NOMO-1 (cell line): ENCODE measurements around the gene PPP5C.
A peak's percentile ranks its signal among the peaks of the same experiment; 100 is the strongest.
"Not testable (repeated sequence)": the region's sequence is repeated elsewhere in the genome, so short reads cannot be mapped to it uniquely, and the experiment has no call there.

Source experiments
- DNase-seq, 2 experiments: peaks; one replicate each; lab custom pipeline; 2025; ENCODE audit not compliant: unreplicated experiment in 2 of 2; lab: John Stamatoyannopoulos, UW

PPP5C gene

DNA sequence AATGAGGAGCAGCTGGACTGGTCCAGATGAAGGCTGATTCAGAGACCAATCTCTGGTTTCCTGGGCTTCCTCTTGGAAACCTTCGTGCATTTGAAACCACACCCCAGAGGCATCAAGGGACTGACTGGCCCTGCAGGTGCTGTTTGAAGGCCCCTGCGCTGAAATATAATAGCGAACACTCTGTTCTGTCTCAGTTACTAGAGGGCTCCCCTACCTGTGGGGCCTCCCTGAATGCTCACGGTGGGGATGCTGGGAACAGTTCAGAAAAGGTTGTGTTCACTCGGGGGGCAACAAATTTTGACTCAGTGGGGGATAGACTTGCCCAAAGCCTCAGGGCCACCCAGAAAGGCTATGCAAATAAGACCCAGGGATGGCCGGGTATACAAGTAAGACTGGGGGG lies 60.1 kb downstream of the PPP5C start:
- no peak for DNase-seq

DNA sequence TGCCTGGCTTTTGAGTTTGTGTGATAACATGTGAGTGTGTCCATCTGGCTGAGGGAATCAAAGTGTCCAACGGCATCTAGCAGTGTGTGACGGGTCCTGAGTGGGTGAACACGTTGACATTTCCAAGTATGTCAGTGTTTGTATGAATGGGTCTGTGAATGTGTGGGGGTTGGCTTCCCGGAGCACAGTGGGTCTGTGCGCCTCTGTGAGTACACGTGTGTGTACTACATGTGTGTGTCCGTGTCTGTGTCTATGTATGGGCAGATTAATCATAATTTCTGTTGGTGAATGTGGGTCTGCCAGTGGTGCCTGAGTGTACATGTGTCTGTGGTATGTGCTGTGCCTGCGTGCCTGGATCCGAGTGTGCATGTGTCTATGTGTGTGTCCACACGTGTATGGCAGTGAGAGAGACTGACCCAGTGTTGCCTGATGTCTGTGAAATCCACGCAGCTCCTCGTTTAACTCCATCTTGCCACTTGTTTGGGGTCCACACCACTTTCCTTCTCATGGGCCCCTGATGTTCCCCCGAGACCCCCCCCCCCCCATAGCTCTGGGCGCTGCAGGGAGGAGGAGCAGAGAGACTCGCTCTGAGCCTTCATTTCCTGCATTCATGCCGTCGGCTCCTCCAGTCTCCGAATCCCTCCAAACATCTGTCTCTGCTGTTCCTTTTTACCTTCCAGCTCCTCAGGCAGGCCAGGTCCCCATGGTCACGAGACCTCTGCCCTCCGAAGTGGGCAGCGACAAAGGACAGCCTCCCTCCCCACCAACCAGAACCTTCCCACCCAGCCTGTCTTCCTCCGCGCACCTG lies 61.2 kb downstream of the PPP5C start:
- no peak for DNase-seq

DNA sequence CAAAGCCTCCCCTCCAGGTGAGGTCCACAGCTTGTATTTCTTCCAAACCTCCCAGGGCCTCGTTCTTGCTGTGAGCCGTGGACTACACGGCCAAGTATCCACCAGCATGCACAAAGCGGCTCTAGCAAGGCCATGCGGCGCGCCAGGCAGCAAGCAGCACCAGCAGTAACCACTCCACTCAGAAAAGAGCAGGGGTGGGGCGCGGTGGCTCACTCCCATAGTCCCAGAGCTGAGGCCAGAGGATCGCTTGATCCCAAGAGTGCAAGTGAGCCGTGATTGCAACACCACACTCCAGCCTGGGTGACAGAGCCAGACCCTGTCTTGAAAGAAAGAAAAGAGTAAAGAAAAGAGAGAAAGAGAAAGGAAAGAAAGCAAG lies 61.8 kb downstream of the PPP5C start:
- no peak for DNase-seq

DNA sequence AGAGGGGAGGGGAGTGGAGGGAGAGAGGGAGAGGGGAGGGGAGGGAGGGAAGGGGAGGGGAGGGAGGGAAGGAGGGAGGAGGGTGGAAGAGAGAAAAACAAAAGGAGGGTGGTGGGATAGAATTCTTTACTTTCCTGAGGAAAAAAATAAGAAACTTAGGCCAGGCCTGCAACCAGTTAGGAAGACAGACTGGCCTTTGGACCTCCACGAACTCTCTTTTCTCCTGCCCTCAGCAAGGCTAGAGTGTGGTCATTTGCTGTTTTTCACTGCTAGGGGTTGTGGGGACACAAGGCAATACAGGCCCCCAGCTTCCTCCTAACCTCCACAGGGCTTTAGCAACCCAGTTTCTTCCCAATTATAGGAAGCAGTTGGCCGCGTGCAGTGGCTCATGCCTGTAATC lies 62.3 kb downstream of the PPP5C start:
- DNase-seq, result no peak

DNA sequence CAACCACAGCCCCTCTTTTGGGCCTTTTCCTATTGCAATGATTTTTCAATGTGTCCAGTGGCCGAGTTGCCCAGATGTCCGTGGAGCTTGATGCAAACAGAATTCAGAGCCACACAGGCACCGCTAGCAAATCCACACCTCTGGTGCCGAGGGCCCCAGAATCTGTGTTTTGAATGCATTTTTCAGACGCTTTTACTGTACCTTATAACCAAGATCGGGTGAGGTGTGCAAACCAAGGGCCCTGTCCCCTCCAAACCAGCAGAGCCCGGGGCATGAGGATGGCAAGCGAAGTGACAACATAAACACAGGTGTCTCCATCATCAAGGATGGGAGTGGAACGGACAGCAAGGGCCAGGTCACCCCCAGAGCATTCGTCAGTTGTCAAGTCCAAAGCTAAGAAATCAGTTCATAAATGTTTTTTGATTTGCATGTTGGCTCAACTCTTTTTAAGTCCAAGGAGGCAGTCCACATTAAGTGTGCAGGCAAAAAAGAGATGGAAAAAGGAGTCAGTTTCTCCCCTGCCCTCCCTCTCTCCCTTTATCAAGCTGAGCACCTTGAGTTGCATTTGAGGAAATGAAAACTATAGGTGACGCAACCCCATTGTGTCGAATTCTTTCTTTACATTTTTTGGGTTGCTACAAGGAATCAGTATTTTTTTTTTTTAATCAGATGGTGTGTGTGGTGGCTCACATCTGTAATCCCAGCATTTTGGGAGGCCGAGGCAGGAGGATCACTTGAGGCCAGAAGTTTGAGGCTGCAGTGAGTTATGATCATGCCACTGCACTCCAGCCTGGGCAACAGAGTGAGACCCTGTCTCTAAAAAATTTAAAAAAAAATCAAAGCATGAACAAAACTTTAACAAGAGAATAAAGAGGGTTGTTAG lies 63.6 kb downstream of the PPP5C start:
- peak; percentile 8 to 20 for DNase-seq

DNA sequence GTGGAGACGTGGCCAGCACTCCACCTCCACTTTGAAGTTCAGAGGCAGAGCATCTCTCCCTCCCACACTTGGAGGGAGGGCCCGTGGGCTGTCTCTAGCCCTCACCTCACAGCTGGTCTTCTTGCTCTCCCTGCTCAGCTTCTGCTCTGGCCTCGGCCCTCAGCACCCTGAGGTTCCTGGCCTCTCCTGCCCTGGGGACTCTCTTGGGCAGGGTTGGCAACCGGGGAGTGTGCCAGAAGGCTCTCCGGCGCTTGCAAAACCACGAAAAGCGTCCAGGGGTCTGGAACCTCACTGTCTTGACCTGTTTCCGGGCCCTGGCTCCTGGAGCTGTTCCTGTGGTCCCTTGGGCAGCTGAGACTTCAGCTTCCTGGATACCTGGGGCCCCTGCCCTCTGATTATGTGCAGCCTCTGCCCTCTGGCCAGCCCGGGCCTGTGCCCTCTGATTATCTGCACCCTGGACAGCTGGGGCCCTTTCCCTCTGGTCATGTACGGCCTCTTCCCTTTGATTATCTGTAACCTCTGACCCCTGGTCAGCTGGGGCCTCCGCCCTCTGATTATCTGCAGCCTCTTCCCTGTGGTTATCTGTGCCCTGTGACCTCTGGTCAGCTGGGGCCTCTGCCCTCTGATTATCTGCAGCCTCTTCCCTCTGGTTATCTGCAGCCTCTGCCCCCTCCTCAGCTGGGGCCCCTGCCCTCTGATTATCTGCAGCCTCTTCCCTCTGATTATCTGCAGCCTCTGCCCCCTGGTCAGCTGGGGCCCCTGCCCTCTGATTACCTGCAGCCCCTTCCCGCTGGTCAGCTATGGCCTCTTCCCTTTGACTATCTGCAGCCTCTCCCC lies 64.4 kb downstream of the PPP5C start:
- DNase-seq, result no peak

DNA sequence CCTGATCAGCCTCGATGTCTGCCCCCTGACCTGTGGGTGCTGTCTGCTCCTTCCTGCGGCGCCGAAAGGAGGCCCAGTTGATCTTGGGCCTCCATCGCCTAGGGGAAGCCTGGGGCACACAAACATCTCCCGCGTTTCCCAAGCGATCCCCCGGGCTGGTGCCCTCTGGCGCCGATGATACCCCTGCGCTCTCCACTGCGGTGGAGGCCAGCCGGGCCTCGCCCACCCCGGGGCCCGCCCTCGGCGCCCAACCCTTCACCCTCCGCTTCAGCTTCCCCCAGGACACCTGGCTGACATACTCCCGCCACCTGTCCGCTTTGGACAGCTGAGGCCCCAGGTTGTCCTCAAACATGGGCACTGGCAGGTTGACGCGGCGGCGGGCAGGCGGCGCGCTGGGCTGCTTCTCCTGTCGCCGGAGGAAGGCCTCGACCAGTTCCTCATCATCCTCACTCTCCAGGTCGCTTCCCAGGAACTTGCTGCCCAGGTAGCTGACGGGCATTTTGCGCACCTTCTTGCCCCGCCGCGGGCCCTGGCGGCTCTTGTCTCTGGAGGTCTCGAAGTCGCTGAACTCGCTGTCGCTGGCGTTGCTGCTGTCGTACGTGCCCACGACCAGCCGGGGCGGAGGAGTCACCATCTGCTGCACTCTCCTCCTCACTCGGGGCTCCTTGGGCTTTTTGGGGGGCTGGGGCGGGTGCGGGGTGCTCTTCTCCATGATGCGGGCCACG lies 65.2 kb downstream of the PPP5C start:
- DNase-seq, result no peak

DNA sequence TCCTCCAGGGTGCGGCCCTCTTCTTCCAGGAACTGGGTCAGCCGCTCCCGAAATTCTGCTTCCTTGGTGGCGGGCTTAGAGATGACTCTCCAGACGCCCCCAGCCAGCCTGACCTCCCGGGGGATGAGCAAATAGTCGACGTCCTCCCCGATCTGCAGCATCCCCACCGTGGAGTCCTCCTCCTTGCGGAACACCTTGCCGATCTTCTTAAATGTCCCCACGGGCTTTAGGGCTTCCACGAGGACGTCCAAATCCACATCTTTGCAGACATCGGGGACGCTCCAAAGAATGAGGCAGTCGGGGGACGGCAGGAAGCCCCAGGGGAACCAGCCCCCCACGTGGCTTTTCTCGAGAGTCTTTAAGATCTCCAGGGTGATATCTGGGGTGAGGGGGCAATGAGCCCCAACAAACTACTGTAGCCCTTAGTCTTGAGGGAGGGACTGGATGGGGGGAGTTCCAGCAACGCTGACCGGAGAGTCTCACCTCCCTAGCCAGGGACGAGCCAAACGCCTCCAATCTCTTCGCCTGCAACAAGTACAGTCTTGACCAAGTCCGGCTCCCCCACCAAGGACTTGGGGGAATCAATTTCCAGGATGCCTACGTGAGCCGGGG lies 65.9 kb downstream of the PPP5C start:
- no peak for DNase-seq

DNA sequence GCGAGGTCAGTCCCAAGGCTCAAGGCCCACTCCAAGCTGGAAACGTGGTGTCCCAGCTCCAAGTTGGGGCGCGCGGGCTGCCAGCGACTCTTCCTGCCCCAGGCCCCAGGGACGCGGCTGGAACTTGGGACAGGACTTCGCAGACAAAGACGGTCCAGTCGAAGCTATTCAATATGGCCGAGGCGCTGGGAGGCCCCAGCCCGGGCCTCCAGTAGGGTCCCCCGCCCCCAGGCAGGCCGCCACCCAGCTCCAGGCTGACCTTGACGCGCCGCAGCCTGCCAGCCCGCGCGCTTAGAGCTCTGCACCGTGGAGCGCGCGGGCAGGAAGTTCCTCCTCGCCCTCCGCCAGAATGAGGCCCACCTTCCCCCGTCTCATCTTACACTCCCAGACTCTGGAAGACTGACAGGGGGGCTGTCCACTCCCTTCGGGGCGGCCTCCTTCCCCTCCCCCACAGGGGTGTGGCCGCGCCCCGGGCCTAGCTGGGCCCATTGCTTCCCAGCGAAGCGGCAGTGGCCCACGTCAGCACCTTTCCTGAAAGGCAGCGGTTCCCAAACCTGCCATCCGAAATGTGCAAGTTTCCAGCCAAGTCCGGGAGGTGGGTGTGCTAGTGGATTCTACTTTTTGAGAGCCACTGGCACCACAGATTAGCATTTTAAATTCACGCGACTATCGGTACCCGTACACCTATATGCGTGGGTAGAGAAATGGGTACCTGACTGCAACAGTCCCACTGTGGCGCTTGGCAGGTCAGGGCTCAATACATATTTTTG lies 66.6 kb downstream of the PPP5C start, which contains the start of gene CCDC8:
Gene CCDC8, minus strand, starts transcription at position 303 of the 770 bp plus-strand sequence. CDS start 754 bp downstream, outside the sequence.
- DNase-seq, result no peak

DNA sequence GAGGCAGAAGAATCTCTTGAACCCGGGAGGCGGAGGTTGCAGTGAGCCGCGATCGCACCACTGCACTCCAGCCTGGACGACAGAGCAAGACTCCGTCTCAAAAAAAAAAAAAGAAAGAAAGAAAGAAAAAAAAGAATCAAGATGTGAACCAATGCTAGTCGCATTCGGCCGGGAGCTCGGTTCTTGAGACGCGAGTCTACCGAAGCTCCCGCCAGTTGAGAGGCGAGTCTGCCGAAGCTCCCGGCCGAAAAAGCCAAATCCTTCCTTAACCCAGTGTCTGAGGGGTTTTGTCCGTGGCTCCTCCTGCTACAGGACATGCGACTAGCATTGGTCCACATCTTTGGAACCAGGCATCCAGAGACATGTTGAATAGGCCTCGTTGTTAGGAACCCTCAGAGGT lies 68.0 kb downstream of the PPP5C start:
- DNase-seq, result not testable (repeated sequence)

DNA sequence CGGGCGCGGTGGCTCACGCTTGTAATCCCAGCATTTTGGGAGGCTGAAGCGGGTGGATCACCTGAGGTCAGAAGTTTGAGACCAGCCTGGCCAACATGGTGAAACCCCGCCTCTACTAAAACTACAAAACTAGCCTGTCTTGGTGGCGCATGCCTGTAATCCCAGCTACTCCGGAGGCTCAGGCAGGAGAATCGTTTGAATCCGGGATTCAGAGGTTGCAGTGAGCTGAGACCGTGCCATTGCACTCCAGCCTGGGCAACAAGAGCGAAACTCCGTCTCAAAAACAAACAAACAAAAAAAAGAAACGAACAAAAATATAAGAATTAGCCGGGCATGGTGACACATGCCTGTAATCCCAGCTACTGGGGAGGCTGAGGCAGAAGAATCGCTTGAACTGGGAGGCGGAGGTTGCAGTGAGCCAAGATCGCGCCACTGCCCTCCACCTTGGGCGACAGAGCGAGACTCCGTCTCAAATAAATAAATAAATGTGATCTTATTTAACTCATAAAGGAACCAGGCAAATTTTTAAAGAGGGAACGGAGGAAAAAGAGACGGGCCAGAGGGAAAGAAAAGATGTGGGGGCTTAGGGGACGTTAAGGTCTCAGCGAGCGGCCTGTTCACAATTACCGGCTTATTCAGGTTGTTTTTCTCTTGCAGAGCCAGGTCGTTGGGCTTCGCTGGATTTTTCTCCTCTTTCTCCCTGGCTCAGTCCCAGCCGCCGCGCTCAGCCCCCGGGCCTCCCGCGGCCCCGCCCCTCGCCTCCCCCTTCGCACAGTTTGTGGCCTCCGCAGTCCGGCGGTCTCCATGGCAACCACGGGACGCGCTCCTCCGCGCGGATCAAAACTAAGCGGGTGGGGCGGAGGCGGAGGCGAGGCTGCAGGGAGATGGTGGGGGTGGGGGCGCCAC lies 69.2 kb downstream of the PPP5C start:
- DNase-seq, result peak in 1 of 2 experiments; percentile 15

DNA sequence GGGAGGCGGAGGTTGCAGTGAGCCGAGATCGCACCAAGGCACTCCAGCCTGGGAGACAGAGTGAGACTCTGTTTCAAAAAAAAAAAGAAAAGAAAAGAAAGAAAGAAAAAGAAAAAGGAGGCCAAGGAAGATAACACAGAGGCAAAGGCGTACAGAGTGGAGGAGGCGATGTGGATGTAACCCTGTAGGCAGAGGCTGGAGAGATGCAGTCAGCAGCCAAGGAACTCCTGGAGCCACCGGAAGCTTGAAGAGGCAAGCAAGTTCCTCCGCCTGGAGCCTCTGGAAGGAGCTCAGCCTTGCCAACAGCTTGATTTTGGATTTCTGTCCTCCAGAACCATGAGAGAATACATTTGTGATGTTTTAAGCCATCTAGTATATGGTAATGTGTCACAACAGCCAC lies 73.2 kb downstream of the PPP5C start:
- DNase-seq, result no peak

DNA sequence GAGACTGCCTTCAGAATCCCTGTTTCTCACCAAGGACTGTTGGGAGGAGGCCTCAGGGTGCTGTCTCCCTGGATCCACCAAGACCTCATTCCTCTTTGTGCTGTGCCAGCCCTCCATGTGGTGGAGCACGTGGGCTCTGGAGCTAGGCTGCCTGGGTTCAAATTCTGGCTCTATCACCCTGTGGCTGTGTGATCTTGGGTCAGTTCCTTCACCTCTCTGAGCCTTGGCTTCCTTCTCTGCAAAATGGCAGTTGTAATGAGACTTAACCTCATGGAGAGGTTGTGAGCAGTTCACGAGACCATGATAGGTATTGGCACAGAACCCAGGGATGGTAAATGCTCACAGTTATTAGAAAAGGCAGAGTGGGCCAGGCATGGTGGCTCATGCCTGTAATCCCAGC lies 75.5 kb downstream of the PPP5C start:
- no peak for DNase-seq

DNA sequence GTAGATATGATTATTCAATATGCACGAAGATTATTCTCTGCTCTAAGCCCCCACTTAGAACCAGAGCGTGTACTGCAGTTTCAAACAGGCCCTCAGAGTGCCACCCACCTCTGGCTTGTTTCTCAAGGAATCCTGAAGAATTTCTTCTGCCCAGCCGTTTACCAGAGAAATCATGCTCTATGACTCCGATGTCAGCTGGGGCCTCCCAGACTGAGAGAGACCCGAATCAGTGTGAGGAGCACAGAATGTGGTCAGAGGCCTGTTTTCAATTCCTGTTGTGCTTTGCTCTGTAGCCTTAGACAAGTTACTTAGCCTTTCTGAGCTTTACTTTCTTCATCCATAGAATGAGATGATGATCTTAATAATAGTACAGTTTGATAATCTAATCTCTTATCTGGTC lies 76.3 kb downstream of the PPP5C start:
- DNase-seq, result no peak

DNA sequence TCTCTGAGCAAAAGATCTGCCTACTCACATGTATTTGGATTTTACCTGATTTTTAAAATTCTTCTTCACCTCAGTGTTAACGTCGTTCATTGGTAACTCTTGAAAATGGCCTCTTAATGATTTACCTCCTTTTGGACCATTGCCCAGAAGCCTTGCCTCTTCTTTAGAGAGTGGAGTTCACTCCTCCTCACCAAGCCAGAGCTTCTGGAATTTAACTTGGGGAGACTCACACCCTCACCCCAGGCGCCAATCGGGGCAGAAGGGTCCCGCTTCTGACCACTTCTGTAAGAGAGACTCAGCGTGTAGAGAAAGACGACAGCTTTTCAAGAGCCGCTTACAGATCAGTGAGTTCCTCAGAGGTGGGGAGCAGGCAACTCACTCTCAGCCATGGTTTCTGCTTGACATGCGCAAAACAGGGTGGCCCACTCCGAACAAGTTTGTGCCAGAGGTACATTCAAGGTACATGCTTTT lies 79.2 kb downstream of the PPP5C start:
- DNase-seq, result no peak

DNA sequence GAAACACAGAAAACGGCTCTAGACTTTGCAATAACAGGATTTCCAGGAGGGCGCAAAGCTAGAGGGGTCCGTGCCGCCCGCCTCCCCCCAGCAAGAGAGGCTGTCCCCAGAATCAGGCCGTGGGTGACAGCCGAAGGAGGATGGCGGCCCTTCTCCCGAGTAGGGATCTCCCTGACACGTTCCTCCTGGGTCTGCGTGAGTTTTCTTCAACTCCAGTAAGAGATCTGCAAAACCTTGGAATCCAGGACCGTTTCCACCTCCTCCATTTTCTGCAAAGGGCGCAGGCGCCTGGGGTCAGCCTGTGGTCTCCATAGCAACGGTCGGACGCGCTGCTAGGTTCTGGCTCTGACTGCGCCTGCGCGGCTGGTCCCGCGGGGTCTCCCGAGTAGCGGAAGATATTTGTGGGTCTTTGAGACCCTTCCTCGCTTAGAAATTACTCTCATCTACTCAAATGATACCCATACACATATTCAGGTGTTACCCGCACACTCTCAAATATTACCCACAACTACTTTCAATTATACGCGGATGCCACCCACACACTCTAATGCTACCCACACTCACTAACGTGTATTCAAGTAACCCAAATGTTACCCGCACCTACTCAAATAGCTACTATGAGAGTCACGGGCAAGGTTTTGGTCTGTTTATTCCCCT lies 79.7 kb downstream of the PPP5C start:
- no peak for DNase-seq

DNA sequence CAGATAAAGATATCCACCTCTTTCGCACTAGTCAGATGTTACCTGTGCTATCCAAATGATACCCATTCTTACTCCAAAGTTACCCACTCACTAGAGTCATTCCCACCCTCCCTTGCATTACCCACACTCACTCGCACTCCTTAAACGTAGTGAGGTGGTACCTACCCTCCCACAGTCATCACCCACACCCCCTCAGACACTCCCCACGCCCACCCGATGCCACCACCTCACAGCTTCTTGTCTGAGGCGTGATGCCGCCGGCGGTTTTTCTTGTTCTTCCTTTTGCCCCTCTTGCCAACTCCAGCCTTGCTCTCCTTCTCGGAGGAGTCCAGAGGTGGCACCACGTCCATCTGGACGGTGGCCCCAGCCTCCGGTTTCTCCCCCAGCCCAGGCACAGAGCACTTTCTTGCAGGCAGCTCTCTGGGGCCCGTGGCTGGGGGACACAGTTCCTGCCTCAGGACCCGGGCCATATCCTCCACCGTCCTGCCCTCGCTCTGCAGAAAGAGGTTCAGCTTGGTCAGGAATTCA lies 80.7 kb downstream of the PPP5C start:
- no peak for DNase-seq
